ENCODE data around the gene GABRB2.

- TF ChIP-seq GATA2 (IDR thresholded peaks at IDR 0.05; ENCODE audit: low read depth, low read length) (no peak), GATA3 (IDR thresholded peaks at IDR 0.05; ENCODE audit: low read depth, low read length) (no peak)
Measured at GRCh38 chr5:161278739-161279660, 267.5 kb downstream of the GABRB2 start.

All from SH-SY5Y (cell line).